ENCODE measurements around the gene CTCF.

- TF ChIP-seq CTCF (IDR thresholded peaks at IDR 0.05) (no peak), POLR2A (IDR thresholded peaks at IDR 0.05) (no peak)
These were observed 17.3 kb upstream of the CTCF start for GRCh38 chr16:67544844-67545664.
